Astrocyte (in vitro differentiated cells and primary cell): ENCODE data around the gene TK2. TPM values are rescaled to one million over a fixed set of nuclear protein-coding genes. Genes with fewer than 3 reads are reported as not detected.

Experiments used
- DNase-seq: peaks from one replicate; pipeline ENCODE4 v3.0.0-alpha.2; 2010; ENCODE audit warnings: low read depth
- FAIRE-seq: peaks from 2 replicates; lab custom pipeline; 2011; peaks lifted over from hg19 to GRCh38; lab: Jason Lieb, UNC
- H2AFZ ChIP-seq: 2 replicates; pipeline ENCODE4 v1.6.0; 2012; ENCODE audit warnings: low read depth, low read length, inconsistent platforms
- H3K27ac ChIP-seq: 2 replicates; pipeline ENCODE4 v1.5.1; 2011; ENCODE audit warnings: low read depth, low read length, inconsistent platforms
- H3K27me3 ChIP-seq: 2 replicates; pipeline ENCODE4 v1.6.0; 2011; ENCODE audit warnings: low read length, inconsistent platforms; ENCODE audit not compliant: insufficient read depth
- H3K36me3 ChIP-seq: 2 replicates; pipeline ENCODE4 v1.5.1; 2011; ENCODE audit warnings: low read length, inconsistent platforms; ENCODE audit not compliant: insufficient read depth
- H3K4me1 ChIP-seq: 2 replicates; pipeline ENCODE4 v1.5.1; 2011; ENCODE audit warnings: low read length, inconsistent platforms; ENCODE audit not compliant: insufficient read depth
- H3K4me2 ChIP-seq: 2 replicates; pipeline ENCODE4 v1.6.0; 2012; ENCODE audit warnings: low read length, inconsistent platforms
- H3K4me3 ChIP-seq: 2 replicates; pipeline ENCODE4 v1.5.1; 2011; ENCODE audit warnings: low read depth, mild to moderate bottlenecking, low read length, inconsistent platforms; ENCODE audit not compliant: insufficient read depth
- H3K79me2 ChIP-seq: 2 replicates; pipeline ENCODE4 v1.6.0; 2012; ENCODE audit warnings: mild to moderate bottlenecking, low read length, inconsistent platforms; ENCODE audit not compliant: insufficient read depth
- H3K9ac ChIP-seq: 2 replicates; pipeline ENCODE4 v1.6.0; 2012; ENCODE audit warnings: mild to moderate bottlenecking, low read length, inconsistent platforms
- H3K9me3 ChIP-seq: 2 replicates; pipeline ENCODE4 v1.5.1; 2012; ENCODE audit warnings: low read depth, mild to moderate bottlenecking, low read length, inconsistent platforms; ENCODE audit not compliant: insufficient read depth
- H4K20me1 ChIP-seq: 2 replicates; pipeline ENCODE4 v1.6.0; 2012; ENCODE audit warnings: low read length, inconsistent platforms; ENCODE audit not compliant: insufficient read depth
- H3K27ac Mint-ChIP-seq: one replicate; pipeline ENCODE4 v1.8.0; 2021; ENCODE audit warnings: mild to moderate bottlenecking, mixed read lengths; ENCODE audit not compliant: unreplicated experiment
- H3K27me3 Mint-ChIP-seq: one replicate; pipeline ENCODE4 v1.8.0; 2021; ENCODE audit warnings: low read depth, mixed read lengths; ENCODE audit not compliant: unreplicated experiment
- H3K36me3 Mint-ChIP-seq: one replicate; pipeline ENCODE4 v1.8.0; 2021; ENCODE audit warnings: low read depth, mixed read lengths; ENCODE audit not compliant: unreplicated experiment
- H3K4me1 Mint-ChIP-seq: one replicate; pipeline ENCODE4 v1.8.0; 2021; ENCODE audit warnings: low read depth, mixed read lengths; ENCODE audit not compliant: unreplicated experiment
- H3K4me3 Mint-ChIP-seq: one replicate; pipeline ENCODE4 v1.8.0; 2021; ENCODE audit warnings: mild to moderate bottlenecking, moderate library complexity, mixed read lengths; ENCODE audit not compliant: unreplicated experiment
- H3K9me3 Mint-ChIP-seq: one replicate; pipeline ENCODE4 v1.8.0; 2021; ENCODE audit warnings: mild to moderate bottlenecking, mixed read lengths; ENCODE audit not compliant: unreplicated experiment
- CTCF ChIP-seq: IDR thresholded peaks from 2 replicates; pipeline ENCODE4 v1.5.1; 2011; ENCODE audit warnings: low read depth, mild to moderate bottlenecking, inconsistent platforms, low read length, moderate library complexity; ENCODE audit not compliant: insufficient read depth
- EZH2 ChIP-seq: IDR thresholded peaks from 2 replicates; pipeline ENCODE4 v1.6.1; 2012; ENCODE audit warnings: mild to moderate bottlenecking, low read length, inconsistent platforms; ENCODE audit not compliant: insufficient read depth
- total RNA-seq: library from RNA; stranded (reverse); gene quantifications from 2 replicates; pipeline ENCODE4 v1.2.1, GENCODE V29; 2021

TK2 gene
- total RNA-seq, 1 donor from 2014 or later, result 12.4 TPM

DNA sequence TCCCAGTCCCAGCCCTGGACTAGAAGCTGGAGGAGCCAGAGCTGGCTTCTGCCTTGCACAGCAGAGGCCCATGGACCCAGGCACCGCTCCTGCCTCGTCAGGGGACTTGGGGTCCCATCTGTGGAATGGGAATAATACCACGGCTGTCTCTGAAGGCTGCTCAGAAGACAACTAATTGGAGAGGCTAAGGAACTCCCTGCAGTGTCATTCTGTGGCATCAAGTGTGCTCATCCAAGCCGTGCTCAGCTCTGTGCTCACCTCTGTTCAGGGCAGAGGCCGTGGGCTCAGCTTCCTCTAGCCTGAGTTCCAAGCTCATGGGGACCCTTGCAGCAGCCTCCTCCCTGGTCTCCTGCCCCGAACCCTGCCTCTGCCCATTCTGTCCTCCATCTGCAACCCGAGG, 91.1 kb downstream of the TK2 start:
- Mint-ChIP-seq H3K4me1 (peaks cover 4% of the 10 kb centered on the region), H3K27ac (no peak overlapping the region), H3K4me3 (peak overlapping the region; percentile 42), H3K36me3 (no peaks in the 10 kb centered on the region), H3K9me3 (no peaks in the 10 kb centered on the region), H3K27me3 (peaks cover 52% of the 10 kb centered on the region)
- no peaks in the 10 kb centered on the region for H3K36me3 ChIP-seq
- no peak overlapping the region for H3K4me2 ChIP-seq
- no peak for TF ChIP-seq CTCF
- H3K9ac ChIP-seq, result no peak overlapping the region
- DNase-seq (no peak), FAIRE-seq (no peak)
- H3K27me3 ChIP-seq, result peaks cover 26% of the 10 kb centered on the region
- no peaks in the 10 kb centered on the region for H4K20me1 ChIP-seq
- H2AFZ ChIP-seq, result no peak overlapping the region
- H3K79me2 ChIP-seq, result no peaks in the 10 kb centered on the region
- no peak overlapping the region for H3K27ac ChIP-seq
- H3K9me3 ChIP-seq, result no peaks in the 10 kb centered on the region
- H3K4me1 ChIP-seq, result no peaks in the 10 kb centered on the region
- no peak overlapping the region for H3K4me3 ChIP-seq

GRCh38 chr16:66458292-66458691, 91.6 kb downstream of the TK2 start:
- DNase-seq (no peak), FAIRE-seq (no peak)
- H3K27ac ChIP-seq, result no peak overlapping the region
- H3K9me3 ChIP-seq, result no peaks in the 10 kb centered on the region
- Mint-ChIP-seq H3K27ac (no peak overlapping the region), H3K9me3 (no peaks in the 10 kb centered on the region), H3K27me3 (peaks cover 47% of the 10 kb centered on the region), H3K4me3 (no peak overlapping the region), H3K36me3 (no peaks in the 10 kb centered on the region), H3K4me1 (peaks cover 4% of the 10 kb centered on the region)
- H3K4me2 ChIP-seq, result no peak overlapping the region
- no peaks in the 10 kb centered on the region for H3K79me2 ChIP-seq
- H3K4me1 ChIP-seq, result no peaks in the 10 kb centered on the region
- H3K27me3 ChIP-seq, result peaks cover 25% of the 10 kb centered on the region
- no peaks in the 10 kb centered on the region for H4K20me1 ChIP-seq
- no peak overlapping the region for H3K9ac ChIP-seq
- TF ChIP-seq CTCF (no peak), EZH2 (no peak)
- no peaks in the 10 kb centered on the region for H3K36me3 ChIP-seq
- H2AFZ ChIP-seq, result no peak overlapping the region
- H3K4me3 ChIP-seq, result no peak overlapping the region

Other genes starting within 250 kb of the TK2 start
- 0.30 TPM in 1 of 2 replicates, not detected in the other for gene CDH5, start 183.4 kb downstream of the TK2 start, total RNA-seq
- gene BEAN1, start 122.8 kb downstream of the TK2 start, total RNA-seq, result 1.2 and 2.1 TPM in 2 replicates
- gene CKLF, start 2.5 kb upstream of the TK2 start, total RNA-seq, result 24.5 and 27.9 TPM in 2 replicates
- 2.7 and 6.4 TPM in 2 replicates for gene CMTM1, start 16.3 kb upstream of the TK2 start, total RNA-seq
- not detected in 2 replicates for gene CMTM2, start 29.3 kb upstream of the TK2 start, total RNA-seq
- gene CMTM3, start 54.6 kb upstream of the TK2 start, total RNA-seq, result 62.0 and 62.4 TPM in 2 replicates
- 20.2 and 20.9 TPM in 2 replicates for gene CMTM4, start 146.6 kb upstream of the TK2 start, total RNA-seq
- gene DYNC1LI2, start 201.5 kb upstream of the TK2 start, total RNA-seq, result 133 and 150 TPM in 2 replicates